NCI-H187 (cell line): ENCODE results near the gene COLGALT1.

Source experiments
- DNase-seq, 2 experiments: peaks; one replicate each; lab custom pipeline; 2025; lab: John Stamatoyannopoulos, UW

COLGALT1 gene

DNA sequence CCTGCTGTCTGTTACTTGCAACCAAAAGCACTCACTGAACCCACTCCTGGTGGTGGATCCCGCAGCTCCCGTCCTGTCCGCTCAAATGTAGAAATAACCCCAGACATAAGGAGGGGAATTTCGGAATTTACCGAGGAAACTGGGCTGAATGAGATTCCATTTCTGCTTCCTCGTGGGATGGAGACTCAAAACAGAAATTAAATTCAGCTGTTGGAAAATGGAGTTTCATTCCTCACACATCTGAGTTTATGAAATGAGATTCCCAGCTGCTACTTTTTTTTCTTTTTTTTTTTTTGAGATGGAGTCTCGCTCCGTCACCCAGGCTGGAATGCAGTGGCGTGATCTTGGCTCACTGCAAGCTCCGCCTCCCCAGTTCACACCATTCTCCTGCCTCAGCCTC lies 44.3 kb downstream of the COLGALT1 start:
- DNase-seq = no peak

- DNase-seq = no peak
Measured at GRCh38 chr19:17601683-17602082, 46.2 kb downstream of the COLGALT1 start.

DNA sequence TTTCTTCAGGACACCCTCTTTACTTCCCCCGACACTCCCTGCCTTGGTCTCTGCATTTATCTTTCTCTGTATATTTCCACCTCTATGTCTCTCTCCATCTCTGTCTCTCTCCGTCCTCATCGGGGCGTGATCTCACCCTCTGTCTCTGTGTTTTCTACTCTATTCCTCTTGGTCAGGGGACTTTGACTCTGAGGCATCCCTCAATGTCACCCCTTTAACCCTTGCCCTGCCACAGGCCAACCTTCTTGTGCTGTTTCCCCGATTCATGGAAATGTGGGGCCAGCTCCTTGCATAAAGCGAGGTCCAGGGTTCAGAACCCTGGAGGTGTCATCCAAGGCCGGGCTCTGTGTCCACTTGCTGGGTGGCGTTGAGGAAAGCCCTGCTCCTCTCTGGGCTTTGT lies 46.8 kb downstream of the COLGALT1 start:
- DNase-seq = no peak

- no peak for DNase-seq
Measured at GRCh38 chr19:17602872-17603510, 47.5 kb downstream of the COLGALT1 start.

GRCh38 chr19:17604372-17605025 lies 49.0 kb downstream of the COLGALT1 start:
- no peak for DNase-seq

DNA sequence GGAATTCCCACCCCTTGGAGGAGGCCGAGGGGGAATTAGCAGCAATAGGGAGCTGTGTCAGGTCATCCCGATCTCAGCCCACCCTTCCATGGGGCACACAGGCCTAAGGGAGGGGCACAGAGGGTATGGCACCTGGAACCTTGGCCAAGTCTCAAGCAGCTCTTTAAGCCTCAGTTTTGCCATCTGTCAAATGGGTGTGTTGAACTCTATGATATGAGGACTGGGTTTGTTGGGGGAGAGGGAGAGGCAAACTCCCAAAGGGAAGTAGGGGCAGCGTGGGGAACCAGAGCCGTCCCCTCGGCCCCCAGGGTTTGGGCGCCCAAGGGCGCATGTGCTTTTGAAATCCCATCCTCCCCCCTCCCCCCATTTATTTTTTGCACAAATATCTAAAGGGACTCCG lies 49.7 kb downstream of the COLGALT1 start:
- DNase-seq = no peak

GRCh38 chr19:17605761-17606589 lies 50.5 kb downstream of the COLGALT1 start:
- DNase-seq = peak; percentile 73 to 76

DNA sequence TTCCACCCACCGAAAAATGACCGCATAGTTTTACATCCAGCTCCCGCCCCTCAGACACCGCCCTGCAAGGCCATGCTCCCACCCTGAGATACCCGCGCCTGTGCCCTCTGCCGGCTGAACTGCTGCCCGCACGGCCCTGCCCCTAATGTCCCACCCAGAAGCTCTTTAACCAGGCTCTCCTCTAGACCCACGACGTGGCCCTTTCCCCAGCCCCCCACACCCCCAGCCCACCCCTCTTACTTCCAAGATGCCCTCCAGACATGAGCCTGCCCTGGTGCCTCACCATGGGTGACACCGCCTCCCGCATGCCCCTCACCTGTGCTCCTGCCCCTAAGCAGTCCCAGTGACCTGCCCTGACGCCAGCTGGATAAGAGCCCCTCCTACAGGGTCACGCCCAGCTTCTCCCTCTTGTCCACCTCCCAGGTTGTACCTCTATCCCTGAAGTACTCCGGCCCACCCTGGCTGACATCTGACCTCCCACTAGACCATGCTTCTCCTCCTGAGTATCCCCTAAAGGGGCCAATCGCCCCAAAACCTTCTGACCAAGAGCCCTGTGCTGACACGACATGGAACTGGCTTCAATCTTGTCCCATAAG lies 51.2 kb downstream of the COLGALT1 start:
- no peak for DNase-seq

DNA sequence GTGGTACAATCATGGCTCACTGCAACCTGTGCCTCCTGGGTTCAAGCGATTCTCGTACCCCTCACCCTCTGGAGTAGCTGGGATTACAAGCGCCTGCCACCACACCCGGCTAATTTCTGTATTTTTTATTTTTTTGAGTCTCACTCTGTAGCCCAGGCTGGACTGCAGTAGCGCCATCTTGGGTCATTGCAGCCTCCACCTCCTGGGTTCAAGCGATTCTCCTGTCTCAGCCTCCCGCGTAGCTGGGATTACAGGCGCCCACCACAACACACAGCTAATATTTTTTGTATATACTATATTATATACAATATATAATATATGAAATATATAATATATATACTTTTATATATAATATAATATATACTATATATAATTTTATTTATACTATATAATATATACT lies 52.5 kb downstream of the COLGALT1 start:
- DNase-seq = no peak

GRCh38 chr19:17610384-17610783 lies 54.9 kb downstream of the COLGALT1 start:
- no peak for DNase-seq

- no peak for DNase-seq
Measured at GRCh38 chr19:17611462-17612244, 56.2 kb downstream of the COLGALT1 start.

GRCh38 chr19:17614476-17614875 lies 59.0 kb downstream of the COLGALT1 start:
- no peak for DNase-seq

DNA sequence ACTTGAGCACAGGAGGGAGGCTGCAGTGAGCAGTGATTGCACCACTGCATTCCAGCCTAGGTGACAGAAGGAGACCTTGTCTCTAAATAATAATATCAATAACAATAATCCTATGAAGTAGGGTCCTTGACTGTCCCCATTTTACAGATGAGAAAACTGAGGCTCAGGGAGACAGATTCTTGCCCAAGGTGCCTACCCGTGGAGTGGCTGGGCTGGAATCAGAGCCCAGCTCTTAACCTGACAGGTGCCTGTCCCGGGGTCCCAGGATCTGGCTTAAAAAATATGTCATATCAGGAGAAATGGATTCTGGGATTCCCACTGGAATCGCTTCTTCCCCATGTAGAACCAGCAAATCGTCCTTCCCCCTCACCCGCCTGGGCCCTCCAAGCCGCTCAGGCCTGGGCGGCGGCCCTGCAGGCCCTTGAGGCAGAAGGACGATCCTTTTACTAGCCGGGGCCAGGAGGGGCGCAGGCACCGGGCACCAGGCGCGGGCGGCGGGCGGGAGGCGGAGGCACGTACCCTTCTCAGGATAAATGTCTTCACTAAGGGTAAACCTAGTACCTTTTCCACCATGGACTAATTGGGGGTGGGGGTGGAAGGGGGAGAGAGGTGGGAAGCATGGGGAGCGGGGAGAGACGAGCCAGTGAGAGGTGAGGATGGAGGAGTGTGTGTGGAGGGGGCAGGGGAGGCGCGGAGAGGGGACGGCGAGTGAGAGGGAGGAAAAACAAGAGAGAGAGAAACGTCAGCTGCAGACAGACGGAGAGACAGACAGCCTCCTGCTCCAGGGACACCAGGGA lies 60.6 kb downstream of the COLGALT1 start:
- DNase-seq = no peak

- DNase-seq = no peak
Measured at GRCh38 chr19:17616686-17616960, 61.2 kb downstream of the COLGALT1 start.

- no peak for DNase-seq
Measured at GRCh38 chr19:17616961-17617806, 61.7 kb downstream of the COLGALT1 start.

DNA sequence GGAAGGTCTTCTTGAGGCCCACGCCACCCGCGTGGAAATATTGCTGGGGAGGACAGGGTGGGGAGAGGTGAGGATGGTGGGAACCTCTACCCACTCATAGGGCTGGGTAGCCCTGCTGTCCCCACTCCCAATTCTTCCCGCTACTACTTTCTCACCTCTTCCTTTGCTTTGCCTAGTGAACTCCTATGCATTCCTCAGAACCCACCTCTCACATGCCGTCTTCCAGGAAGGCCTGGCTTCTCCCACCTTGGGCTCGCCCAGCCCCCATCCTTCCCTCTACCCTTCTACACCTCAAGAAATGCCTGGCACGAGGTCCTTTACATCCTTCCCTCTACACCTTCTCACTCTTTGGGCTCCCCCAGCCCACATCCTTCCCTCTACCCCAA lies 62.4 kb downstream of the COLGALT1 start:
- DNase-seq = no peak

DNA sequence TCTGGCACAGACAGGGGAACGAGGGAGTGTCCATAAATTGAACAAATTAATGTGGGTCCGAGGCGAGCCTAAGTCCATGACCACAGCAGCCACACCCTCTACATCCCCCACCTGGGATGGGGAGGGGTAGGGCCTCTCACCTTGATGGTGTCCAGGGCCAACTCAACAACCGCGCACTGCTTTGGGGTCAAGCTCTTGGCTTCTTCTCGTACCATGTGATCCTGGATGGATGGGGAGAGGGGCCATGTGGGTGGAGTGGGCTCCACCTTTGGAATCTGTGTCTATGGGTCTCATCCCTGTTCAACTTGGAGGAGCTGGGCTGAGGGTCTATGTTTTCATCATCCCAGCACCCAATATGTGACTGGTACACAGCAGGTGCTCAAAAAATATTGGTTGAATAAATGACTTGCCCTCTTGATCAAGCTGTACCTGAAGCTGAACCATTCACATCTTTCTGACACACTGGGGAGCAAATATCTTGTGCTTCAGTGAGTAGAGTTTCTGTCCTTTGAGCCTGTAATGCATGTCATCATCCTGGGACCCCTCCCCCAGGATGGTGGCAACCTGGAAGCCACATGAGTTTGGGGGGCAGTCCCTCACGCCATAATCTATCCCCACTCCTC lies 62.9 kb downstream of the COLGALT1 start:
- DNase-seq = no peak

- DNase-seq = no peak
Measured at GRCh38 chr19:17618936-17619335, 63.5 kb downstream of the COLGALT1 start.

GRCh38 chr19:17620696-17621095 lies 65.2 kb downstream of the COLGALT1 start:
- DNase-seq = no peak
